Heart left ventricle (tissue), 13 donors: Measurements from ENCODE around the gene CYP26C1.

Experiments
- POLR2A ChIP-seq, 2 donors: fragments of 450-650 bp; IDR thresholded peaks; one replicate each; pipeline ENCODE4 v1.6.1; 2017; ENCODE audit warnings: antibody characterized with exemption in 2 of 2, mild to moderate bottlenecking in 2 of 2, moderate library complexity in 2 of 2
- TF ChIP-seq, protein P1 (sequence below), 12 donors: fragments of 200-600 bp; sonication (generic) in 4 of 12; IDR thresholded peaks; one replicate each; pipeline versions ENCODE4 v1.5.0 to v1.8.0; 2018 to 2022; ENCODE audit warnings: antibody characterized with exemption in 12 of 12, mild to moderate bottlenecking in 5 of 12
- donor health status: ischemic (EF 13 %, LVEDD 7.1; RV severe dilation, severe dysfunction).
- donor health status: DM: no; HTN: yes; CAD: no.
- donor health status: DM: no; HTN: no; CAD: no.
- donor health status: ischemic (EF 25% LVEDD 6.9; RV normal size, moderate dysfunction).
- donor health status: ischemic (EF 25% LVEDD 5.7; RV mildly dilated, moderate dysfunction).
- donor health status: ischemic (EF 35%, LVEDD 5.7; RV mildly dilated, moderate dysfunction).
- donor health status: nonischemic (EF 11% LVEDD 7.7; RV severe dilation, severe dysfunction).
- donor health status: DM: yes; HTN: yes; CAD: no.
- donor health status: PGD.
- donor health status: ischemic (EF 29% LVEDD 5.4; RV normal size, mild dysfunction).
- donor health status: nonischemic (EF 23%, LVEDD 6.1; RV moderate dilation, normal function).

DNA sequence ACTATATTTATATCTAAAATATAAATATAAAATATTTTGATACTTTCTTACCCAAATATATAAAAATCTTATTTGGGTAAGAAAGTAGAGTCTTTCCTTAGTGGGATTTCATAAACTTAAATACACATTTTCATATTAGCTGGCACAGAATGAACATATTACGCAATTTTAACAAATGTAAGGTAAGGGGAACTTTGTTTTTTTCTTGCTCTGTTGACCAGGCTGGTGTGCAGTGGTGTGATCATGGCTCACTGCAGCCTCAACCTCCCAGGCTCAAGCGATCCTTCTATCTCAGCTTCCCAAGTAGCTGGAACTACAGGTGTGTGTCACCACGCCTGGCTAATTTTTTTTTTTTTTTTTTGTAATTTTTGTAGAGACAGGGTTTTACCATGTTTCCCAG is 31.4 kb downstream of the CYP26C1 start:
- no peak for TF ChIP-seq POLR2A (IDR thresholded peaks at IDR 0.05)
- TF ChIP-seq, protein P1, sequence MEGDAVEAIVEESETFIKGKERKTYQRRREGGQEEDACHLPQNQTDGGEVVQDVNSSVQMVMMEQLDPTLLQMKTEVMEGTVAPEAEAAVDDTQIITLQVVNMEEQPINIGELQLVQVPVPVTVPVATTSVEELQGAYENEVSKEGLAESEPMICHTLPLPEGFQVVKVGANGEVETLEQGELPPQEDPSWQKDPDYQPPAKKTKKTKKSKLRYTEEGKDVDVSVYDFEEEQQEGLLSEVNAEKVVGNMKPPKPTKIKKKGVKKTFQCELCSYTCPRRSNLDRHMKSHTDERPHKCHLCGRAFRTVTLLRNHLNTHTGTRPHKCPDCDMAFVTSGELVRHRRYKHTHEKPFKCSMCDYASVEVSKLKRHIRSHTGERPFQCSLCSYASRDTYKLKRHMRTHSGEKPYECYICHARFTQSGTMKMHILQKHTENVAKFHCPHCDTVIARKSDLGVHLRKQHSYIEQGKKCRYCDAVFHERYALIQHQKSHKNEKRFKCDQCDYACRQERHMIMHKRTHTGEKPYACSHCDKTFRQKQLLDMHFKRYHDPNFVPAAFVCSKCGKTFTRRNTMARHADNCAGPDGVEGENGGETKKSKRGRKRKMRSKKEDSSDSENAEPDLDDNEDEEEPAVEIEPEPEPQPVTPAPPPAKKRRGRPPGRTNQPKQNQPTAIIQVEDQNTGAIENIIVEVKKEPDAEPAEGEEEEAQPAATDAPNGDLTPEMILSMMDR (IDR thresholded peaks at IDR 0.05) = no peak
